Stomach smooth muscle (tissue), 2 donors: ENCODE data around the gene CLCN7.

ENCODE experiments used
- H3K27ac ChIP-seq: one replicate; pipeline ENCODE4 v1.7.0; 2013; ENCODE audit warnings: mild to moderate bottlenecking, low read length, inconsistent platforms
- H3K27me3 ChIP-seq, 2 donors: one replicate each; pipeline ENCODE4 v1.7.0; 2013; ENCODE audit warnings: low read length in 2 of 2; ENCODE audit not compliant: insufficient read depth in 2 of 2, control insufficient read depth in 1 of 2
- H3K36me3 ChIP-seq, 2 donors: one replicate each; pipeline ENCODE4 v1.7.0; 2013; ENCODE audit warnings: low read length in 2 of 2; ENCODE audit not compliant: control insufficient read depth in 2 of 2, insufficient read depth in 2 of 2
- H3K4me1 ChIP-seq: one replicate; pipeline ENCODE4 v1.7.0; 2013; ENCODE audit warnings: low read length; ENCODE audit not compliant: control insufficient read depth, insufficient read depth
- H3K4me3 ChIP-seq, 2 donors: one replicate each; pipeline ENCODE4 v1.7.0; 2013; ENCODE audit warnings: low read length in 2 of 2
- H3K9ac ChIP-seq, 2 donors: one replicate each; pipeline ENCODE4 v1.7.0; 2013; ENCODE audit warnings: low read length in 2 of 2, mild to moderate bottlenecking in 1 of 2
- H3K9me3 ChIP-seq, 2 donors: one replicate each; pipeline ENCODE4 v1.7.0; 2013; ENCODE audit warnings: low read length in 2 of 2; ENCODE audit not compliant: control insufficient read depth in 2 of 2
- donor health status: healthy.
- donor health status: Pancreatic carcinoma.

Gene CLCN7

GRCh38 chr16:1413684-1414531, 60.9 kb downstream of the CLCN7 start:
- no peaks in the 10 kb centered on the region for H3K9me3 ChIP-seq
- peak overlapping the region; percentile 60 to 69 for H3K9ac ChIP-seq
- no peaks in the 10 kb centered on the region for H3K27me3 ChIP-seq
- peaks cover 14% of the 10 kb centered on the region for H3K4me1 ChIP-seq
- H3K27ac ChIP-seq: peak overlapping the region; percentile 55
- H3K4me3 ChIP-seq: peak overlapping the region; percentile 67 to 86
- peaks cover 4% of the 10 kb centered on the region in 2 donors for H3K36me3 ChIP-seq

- Histone ChIP-seq H3K9me3 (no peaks in the 10 kb centered on the region), H3K27ac (no peak overlapping the region), H3K4me1 (peaks cover 19% of the 10 kb centered on the region), H3K4me3 (no peak overlapping the region), H3K9ac (no peak overlapping the region), H3K36me3 (peaks cover 4% of the 10 kb centered on the region in 2 donors), H3K27me3 (no peaks in the 10 kb centered on the region)
Observed at GRCh38 chr16:1412847-1413246, 62.0 kb downstream of the CLCN7 start.

GRCh38 chr16:1408171-1408837, 66.5 kb downstream of the CLCN7 start:
- peak overlapping the region in 1 of 2 donors; percentile 45 for H3K9ac ChIP-seq
- peak overlapping the region; percentile 63 to 75 for H3K4me3 ChIP-seq
- peaks cover 16% of the 10 kb centered on the region for H3K4me1 ChIP-seq

GRCh38 chr16:1407753-1408152, 67.1 kb downstream of the CLCN7 start:
- peak overlapping the region in 1 of 2 donors; percentile 45 for H3K9ac ChIP-seq
- H3K36me3 ChIP-seq: peaks cover 6 to 7% of the 10 kb centered on the region in 2 donors
- H3K27me3 ChIP-seq: no peaks in the 10 kb centered on the region
- peaks cover 13% of the 10 kb centered on the region for H3K4me1 ChIP-seq
- H3K9me3 ChIP-seq: no peaks in the 10 kb centered on the region
- peak overlapping the region; percentile 25 to 75 for H3K4me3 ChIP-seq
- no peak overlapping the region for H3K27ac ChIP-seq

More at GRCh38 chr16:1408171-1408837, 66.5 kb downstream of the CLCN7 start:
- peaks cover 4% of the 10 kb centered on the region in 2 donors for H3K36me3 ChIP-seq
- H3K27me3 ChIP-seq: no peaks in the 10 kb centered on the region
- no peak overlapping the region for H3K27ac ChIP-seq
- H3K9me3 ChIP-seq: no peaks in the 10 kb centered on the region

- Histone ChIP-seq H3K9me3 (no peaks in the 10 kb centered on the region), H3K36me3 (peaks cover 16 to 21% of the 10 kb centered on the region in 2 donors), H3K9ac (no peak overlapping the region), H3K27me3 (no peaks in the 10 kb centered on the region), H3K4me3 (no peak overlapping the region), H3K4me1 (peaks cover 8% of the 10 kb centered on the region), H3K27ac (no peak overlapping the region)
Observed at GRCh38 chr16:1403733-1404132, 71.1 kb downstream of the CLCN7 start.

- H3K36me3 ChIP-seq: peaks cover 16 to 24% of the 10 kb centered on the region in 2 donors
- no peak overlapping the region for H3K9ac ChIP-seq
Observed at GRCh38 chr16:1403036-1403435, 71.8 kb downstream of the CLCN7 start.

GRCh38 chr16:1401758-1402154, 73.1 kb downstream of the CLCN7 start:
- H3K9ac ChIP-seq: no peak overlapping the region
- no peak overlapping the region for H3K27ac ChIP-seq
- H3K4me1 ChIP-seq: no peaks in the 10 kb centered on the region
- no peaks in the 10 kb centered on the region for H3K9me3 ChIP-seq
- no peaks in the 10 kb centered on the region for H3K27me3 ChIP-seq
- peaks cover 16 to 25% of the 10 kb centered on the region in 2 donors for H3K36me3 ChIP-seq
- no peak overlapping the region for H3K4me3 ChIP-seq

More at GRCh38 chr16:1403036-1403435, 71.8 kb downstream of the CLCN7 start:
- Histone ChIP-seq H3K9me3 (no peaks in the 10 kb centered on the region), H3K27me3 (no peaks in the 10 kb centered on the region), H3K27ac (no peak overlapping the region), H3K4me1 (peaks cover 3% of the 10 kb centered on the region), H3K4me3 (no peak overlapping the region)

- Histone ChIP-seq H3K9ac (no peak overlapping the region), H3K36me3 (peaks cover 16 to 25% of the 10 kb centered on the region in 2 donors)
Observed at GRCh38 chr16:1401061-1401757, 73.6 kb downstream of the CLCN7 start.

GRCh38 chr16:1398826-1399581, 75.8 kb downstream of the CLCN7 start:
- Histone ChIP-seq H3K27ac (no peak overlapping the region), H3K36me3 (peaks cover 19 to 29% of the 10 kb centered on the region in 2 donors), H3K4me3 (no peak overlapping the region)

More at GRCh38 chr16:1401061-1401757, 73.6 kb downstream of the CLCN7 start:
- Histone ChIP-seq H3K27ac (no peak overlapping the region), H3K9me3 (no peaks in the 10 kb centered on the region), H3K4me1 (no peaks in the 10 kb centered on the region), H3K27me3 (no peaks in the 10 kb centered on the region), H3K4me3 (no peak overlapping the region)

GRCh38 chr16:1398351-1398750, 76.5 kb downstream of the CLCN7 start:
- Histone ChIP-seq H3K36me3 (peaks cover 24 to 35% of the 10 kb centered on the region in 2 donors), H3K27ac (no peak overlapping the region), H3K27me3 (no peaks in the 10 kb centered on the region), H3K4me1 (no peaks in the 10 kb centered on the region), H3K9me3 (no peaks in the 10 kb centered on the region), H3K9ac (no peak overlapping the region), H3K4me3 (no peak overlapping the region)

More at GRCh38 chr16:1398826-1399581, 75.8 kb downstream of the CLCN7 start:
- Histone ChIP-seq H3K4me1 (no peaks in the 10 kb centered on the region), H3K27me3 (no peaks in the 10 kb centered on the region), H3K9ac (no peak overlapping the region), H3K9me3 (no peaks in the 10 kb centered on the region)
